ENCODE results near the gene KLRC4. TPM values are rescaled to one million over a fixed set of nuclear protein-coding genes. Genes with fewer than 3 reads are reported as not detected.

The KLRC4 gene, protein sequence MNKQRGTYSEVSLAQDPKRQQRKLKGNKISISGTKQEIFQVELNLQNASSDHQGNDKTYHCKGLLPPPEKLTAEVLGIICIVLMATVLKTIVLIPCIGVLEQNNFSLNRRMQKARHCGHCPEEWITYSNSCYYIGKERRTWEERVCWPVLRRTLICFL
- total RNA-seq: not detected in 2 replicates

DNA sequence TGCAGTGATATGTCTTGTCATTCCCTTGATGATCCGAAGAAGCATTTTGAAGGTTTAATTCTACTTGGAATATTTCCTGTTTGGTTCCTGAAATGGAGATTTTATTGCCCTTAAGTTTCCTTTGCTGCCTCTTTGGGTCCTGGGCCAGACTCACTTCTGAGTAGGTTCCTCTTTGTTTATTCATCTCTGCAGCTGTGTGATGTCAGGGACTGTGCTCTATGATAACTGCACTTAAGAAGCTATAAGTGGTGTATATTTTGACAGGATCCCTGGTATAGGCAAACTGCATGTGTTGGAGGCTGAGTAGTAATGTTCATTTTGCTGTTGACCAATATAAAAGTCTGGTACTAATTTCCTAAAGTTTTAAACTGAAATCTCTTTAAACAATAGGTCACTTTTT, at the start of gene KLRC4:
Gene KLRC4 (minus strand): TSS at position 366 of the 400 bp plus-strand sequence. CDS start 182 bp downstream, at position 184.

DNA sequence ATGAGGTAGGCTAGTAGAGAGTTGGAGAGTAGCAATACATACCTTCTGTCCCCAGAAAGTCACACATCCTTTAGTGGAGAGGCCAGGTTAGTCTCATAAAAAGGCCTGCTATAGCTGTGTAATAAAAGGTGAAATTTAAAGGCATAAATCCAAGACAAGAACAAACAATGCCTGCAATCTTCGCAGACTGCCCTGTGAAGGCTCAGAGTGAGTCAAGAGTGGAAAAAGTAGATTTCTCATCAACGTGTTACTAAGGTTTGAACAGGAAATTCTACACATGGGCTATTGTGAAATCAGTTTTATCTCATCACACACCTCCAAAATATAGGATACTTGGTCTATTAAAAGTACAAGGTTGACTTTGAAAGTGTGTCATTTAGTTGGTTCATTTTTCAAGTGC, 43.6 kb upstream of the KLRC4 start, which contains the start of gene KLRC1:
Gene KLRC1 (minus strand): TSS at position 222 of the 400 bp plus-strand sequence. CDS start 2,221 bp downstream, outside the sequence.

DNA sequence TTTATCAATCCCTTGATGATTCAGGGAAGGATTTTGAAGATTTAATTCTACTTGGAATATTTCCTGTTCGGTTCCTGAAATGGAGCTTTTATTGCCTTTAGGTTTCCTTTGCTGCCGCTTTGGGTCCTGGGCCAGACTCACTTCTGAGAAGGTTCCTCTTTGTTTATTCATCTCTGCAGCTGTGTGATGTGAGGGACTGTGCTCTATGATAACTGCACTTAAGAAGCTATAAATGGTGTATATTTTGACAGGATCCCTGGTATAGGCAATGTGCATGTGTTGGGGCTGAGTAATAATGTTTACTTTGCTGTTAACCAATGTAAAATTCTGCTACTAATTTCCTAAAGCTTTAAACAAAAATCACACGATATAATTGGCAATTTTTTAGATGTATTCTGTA, 26.3 kb upstream of the KLRC4 start, which contains the start of gene KLRC2:
Gene KLRC2 (minus strand): TSS at position 195 of the 400 bp plus-strand sequence. CDS start 24 bp downstream, at position 171.

DNA sequence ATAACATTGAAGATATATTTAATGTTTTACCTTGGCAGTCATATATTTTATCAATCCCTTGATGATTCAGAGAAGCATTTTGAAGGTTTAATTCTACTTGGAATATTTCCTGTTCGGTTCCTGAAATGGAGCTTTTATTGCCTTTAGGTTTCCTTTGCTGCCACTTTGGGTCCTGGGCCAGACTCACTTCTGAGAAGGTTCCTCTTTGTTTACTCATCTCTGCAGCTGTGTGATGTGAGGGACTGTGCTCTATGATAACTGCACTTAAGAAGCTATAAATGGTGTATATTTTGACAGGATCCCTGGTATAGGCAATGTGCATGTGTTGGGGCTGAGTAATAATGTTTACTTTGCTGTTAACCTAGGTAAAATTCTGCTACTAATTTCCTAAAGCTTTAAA, 10.8 kb upstream of the KLRC4 start, which contains the start of gene KLRC3:
Gene KLRC3 (minus strand): TSS at position 262 of the 400 bp plus-strand sequence. CDS start 45 bp downstream, at position 217.

DNA sequence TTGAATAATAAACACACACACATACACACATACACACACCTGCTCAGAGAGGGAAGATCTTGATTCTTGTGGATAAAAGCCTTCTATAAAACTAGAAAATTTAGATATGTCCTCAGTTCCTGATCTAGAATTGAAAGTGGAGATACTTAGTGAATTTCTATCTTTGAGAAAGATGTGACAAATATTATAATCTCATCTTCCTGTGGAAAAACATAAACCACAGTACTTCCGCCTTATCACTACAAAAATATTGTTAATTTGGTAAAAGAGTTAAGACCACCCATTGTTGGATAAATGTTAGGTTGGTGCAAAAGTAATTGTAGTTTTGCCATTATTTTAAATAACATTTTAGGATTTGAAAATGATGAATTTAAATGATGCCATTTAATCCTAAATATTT, 19.7 kb downstream of the KLRC4 start, which contains the start of gene KLRK1:
Gene KLRK1 (minus strand): TSS at position 138 of the 400 bp plus-strand sequence. CDS start 1,231 bp downstream, outside the sequence.

Other genes with a start within 250 kb of the KLRC4 start
- gene OLR1, start 237.6 kb downstream of the KLRC4 start, total RNA-seq: 3.2 and 5.1 TPM in 2 replicates
- gene TMEM52B, start 230.7 kb downstream of the KLRC4 start, total RNA-seq: 0.17 and 0.82 TPM in 2 replicates
- 45.0 and 48.0 TPM in 2 replicates for gene GABARAPL1, start 196.9 kb downstream of the KLRC4 start, total RNA-seq
- not detected in 2 replicates for gene KLRD1, start 101.9 kb downstream of the KLRC4 start, total RNA-seq
- gene KLRK1, start 19.7 kb downstream of the KLRC4 start, total RNA-seq: not detected in 2 replicates
- gene KLRC3, start 10.8 kb upstream of the KLRC4 start, total RNA-seq: not detected in 2 replicates
- gene KLRC2, start 26.3 kb upstream of the KLRC4 start, total RNA-seq: not detected in 2 replicates
- gene KLRC1, start 43.6 kb upstream of the KLRC4 start, total RNA-seq: not detected in 2 replicates
- gene EIF2S3B, start 96.1 kb upstream of the KLRC4 start, total RNA-seq: 0.35 and 6.4 TPM in 2 replicates
- 10.0 and 28.9 TPM in 2 replicates for gene MAGOHB, start 203.9 kb upstream of the KLRC4 start, total RNA-seq

Data from pericardium fibroblast (primary cell).